HG03060 (cell line): ENCODE data around the gene ASIC2.

Experiments used
- ATAC-seq: cut with Tn5 transposase; IDR thresholded peaks from one replicate; pipeline ENCODE4 v1.9.1; 2021; ENCODE audit warnings: low read depth, moderate number of reproducible peaks; ENCODE audit not compliant: unreplicated experiment

Gene ASIC2

GRCh38 chr17:33121756-33122155, 171.3 kb downstream of the ASIC2 start:
- ATAC-seq, result no peak

DNA sequence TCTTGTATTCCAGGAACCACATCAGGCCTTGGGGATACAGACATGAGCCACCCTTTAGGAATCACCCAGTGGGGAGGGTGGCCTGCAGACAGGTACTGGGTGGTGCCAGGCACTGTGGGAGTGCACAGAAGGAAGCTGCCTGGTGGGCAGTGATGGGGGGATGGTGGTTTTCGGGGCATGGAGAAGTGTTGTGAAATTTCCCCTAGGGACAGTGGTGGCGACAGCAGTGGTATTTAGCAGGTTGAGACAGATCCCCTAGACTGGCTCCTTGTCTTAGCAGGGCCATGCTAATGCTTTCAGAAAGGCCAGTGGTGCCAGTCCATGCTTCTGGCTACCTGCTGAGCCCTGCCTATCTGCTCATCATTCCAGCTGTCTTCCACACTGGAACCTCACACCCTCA, 171.8 kb downstream of the ASIC2 start:
- no peak for ATAC-seq

DNA sequence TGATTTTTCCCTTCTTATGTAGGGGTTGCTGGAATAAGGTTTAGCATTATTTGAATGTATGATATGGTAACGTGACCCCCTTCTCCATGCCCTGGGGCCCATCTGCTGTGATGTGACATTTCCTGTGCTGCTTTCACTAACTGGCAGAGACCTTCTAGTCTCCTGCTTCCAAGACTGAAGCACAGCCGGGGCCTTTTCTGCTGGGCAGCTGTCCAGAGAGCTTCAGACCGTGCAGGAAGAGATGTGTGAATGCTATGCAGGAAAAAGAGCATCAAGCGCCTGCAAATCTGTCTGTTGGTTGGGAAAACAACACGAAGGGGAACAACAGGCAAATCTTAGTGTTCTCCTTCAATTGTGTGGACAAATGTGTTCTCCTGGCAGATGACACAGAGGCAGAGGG, 173.0 kb downstream of the ASIC2 start:
- no peak for ATAC-seq

DNA sequence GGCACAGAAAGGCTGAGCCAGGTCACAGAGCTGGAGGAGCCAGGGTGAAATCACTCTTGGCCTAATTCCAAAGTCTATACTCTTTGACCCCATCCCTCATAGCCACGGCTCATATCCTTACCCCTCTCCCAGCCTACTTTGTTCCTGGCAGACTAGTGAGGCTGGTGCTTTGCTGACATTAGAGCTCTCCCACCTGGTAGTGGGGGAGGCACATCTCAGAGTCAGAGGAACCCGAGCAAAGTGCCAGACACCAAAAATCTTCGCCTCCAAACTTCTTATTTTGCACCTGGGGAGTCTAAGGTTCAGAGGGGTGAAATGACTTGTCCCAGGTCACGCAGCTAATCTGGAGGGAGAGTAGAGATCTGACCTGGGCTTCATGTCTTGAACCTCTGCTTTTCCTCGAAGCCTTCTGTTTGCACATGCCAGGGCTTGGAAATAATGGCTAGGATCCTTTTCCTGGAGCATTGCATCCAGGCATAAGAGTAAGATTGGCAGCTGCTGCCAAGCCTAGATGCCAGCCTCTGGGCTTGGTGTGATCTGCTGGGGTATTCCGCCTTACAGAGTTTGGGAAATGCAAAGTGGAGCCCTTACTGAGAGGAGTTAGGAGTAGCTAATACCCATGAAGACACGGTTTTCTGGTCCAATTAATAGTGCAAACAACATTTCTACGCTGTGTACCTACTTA, 174.6 kb downstream of the ASIC2 start:
- no peak for ATAC-seq

DNA sequence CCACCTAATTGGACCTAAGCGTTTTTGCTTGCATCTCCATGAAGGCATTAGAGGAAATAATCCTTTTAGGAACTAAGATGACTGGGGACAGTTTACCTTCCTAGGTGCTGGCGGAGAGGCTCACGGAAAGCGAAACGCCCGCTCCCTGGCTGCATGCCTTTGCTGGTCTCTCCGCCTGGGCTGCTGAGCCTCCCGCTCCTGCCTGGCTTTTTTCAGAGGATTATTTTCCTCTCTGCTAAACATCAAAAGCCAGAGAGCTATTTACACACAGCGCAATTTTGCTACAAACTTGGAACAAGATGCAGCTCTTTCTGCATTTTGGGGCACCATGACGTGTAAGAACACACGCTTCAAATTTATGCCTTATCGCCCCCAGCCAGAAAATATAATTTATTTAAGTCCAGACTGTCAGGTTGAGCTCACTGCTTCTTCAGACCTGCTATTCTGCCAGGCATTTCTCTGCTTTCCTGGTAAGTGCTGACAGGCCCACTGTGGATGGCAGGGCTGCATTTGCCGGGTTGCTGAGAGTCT, 177.0 kb downstream of the ASIC2 start:
- ATAC-seq, result no peak

- no peak for ATAC-seq
Observed at GRCh38 chr17:33115366-33115765, 177.7 kb downstream of the ASIC2 start.

DNA sequence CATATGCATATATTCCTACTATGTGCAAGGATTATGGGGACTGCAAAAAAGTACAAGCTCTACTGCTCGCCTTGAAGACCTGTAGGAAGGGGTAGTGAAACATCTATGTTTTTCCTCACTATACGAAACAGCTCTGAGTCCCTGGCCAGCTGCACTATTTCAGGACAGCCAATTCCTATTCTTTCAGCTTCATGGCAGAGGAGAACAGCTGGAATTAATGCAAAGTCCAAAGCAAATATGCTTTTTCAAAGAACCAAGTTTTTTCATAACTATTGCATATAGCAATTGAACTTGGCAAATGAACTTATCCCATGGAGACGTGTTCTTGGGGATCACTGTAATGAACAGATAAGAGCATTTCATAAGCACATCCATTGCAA, 179.1 kb downstream of the ASIC2 start:
- no peak for ATAC-seq

GRCh38 chr17:33113276-33113990, 179.7 kb downstream of the ASIC2 start:
- no peak for ATAC-seq

GRCh38 chr17:33112763-33113162, 180.3 kb downstream of the ASIC2 start:
- no peak for ATAC-seq

- ATAC-seq, result no peak
Observed at GRCh38 chr17:33109336-33110072, 183.6 kb downstream of the ASIC2 start.

GRCh38 chr17:33106525-33107165, 186.4 kb downstream of the ASIC2 start:
- no peak for ATAC-seq

GRCh38 chr17:33105911-33106310, 187.2 kb downstream of the ASIC2 start:
- ATAC-seq, result no peak

DNA sequence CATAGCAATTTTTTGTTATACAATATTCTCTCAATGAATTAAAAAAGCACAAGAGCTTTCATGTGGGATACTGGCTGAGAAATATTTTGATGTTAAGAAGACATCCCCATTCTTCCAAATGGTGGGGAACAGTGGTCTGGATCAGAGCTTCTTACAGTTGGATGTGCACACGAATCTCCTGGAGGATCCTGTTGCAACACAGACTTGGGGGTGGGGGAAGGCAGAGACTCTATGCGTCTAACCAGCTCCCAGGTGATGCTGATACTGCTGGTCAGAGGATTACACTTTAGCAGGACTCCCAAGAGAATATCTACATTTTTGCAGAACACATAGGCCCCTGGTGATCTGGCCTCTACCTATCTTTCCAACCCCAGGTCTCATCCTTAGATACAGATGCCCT, 193.2 kb downstream of the ASIC2 start:
- ATAC-seq, result no peak

GRCh38 chr17:33099252-33099651, 193.8 kb downstream of the ASIC2 start:
- ATAC-seq, result no peak

DNA sequence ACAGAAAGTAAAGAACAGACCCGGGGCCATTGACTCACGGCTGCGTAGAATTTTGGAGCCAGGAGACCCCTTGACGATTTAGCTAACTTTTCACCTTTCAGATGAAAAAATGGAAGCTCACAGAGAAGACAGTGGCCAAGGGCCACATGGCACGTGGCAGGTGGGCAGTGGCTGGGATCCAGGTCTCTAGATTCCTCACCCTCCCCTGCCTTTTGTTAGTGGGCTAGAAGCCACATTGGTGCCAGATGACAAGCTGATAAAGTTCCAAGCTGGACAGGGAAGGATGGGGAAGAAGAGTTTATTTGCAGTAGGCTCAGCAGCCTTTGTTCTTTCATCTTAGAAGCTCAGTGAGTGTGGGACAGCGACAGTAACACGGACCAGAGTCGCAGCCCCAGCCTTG, 195.7 kb downstream of the ASIC2 start:
- ATAC-seq, result no peak

GRCh38 chr17:33096161-33096560, 196.9 kb downstream of the ASIC2 start:
- no peak for ATAC-seq

GRCh38 chr17:33091271-33091670, 201.8 kb downstream of the ASIC2 start:
- no peak for ATAC-seq

- ATAC-seq, result no peak
Observed at GRCh38 chr17:33090806-33091205, 202.3 kb downstream of the ASIC2 start.

GRCh38 chr17:33086878-33087277, 206.2 kb downstream of the ASIC2 start:
- no peak for ATAC-seq

- no peak for ATAC-seq
Observed at GRCh38 chr17:33086041-33086440, 207.1 kb downstream of the ASIC2 start.

- ATAC-seq, result no peak
Observed at GRCh38 chr17:33085256-33085655, 207.8 kb downstream of the ASIC2 start.
